GM03348 (cell line): ENCODE results near the gene SPATA3.

Source experiments
- DNase-seq: peaks from one replicate; pipeline ENCODE4 v3.0.0; 2012; ENCODE audit warnings: low spot score

Gene SPATA3

GRCh38 chr2:231050018-231050901, 54.3 kb downstream of the SPATA3 start:
- DNase-seq: no peak

GRCh38 chr2:231051116-231051515, 55.2 kb downstream of the SPATA3 start:
- DNase-seq: no peak

- peak; percentile 94 for DNase-seq
Observed at GRCh38 chr2:231052494-231053451, 56.9 kb downstream of the SPATA3 start.

GRCh38 chr2:231053846-231054245, 57.9 kb downstream of the SPATA3 start:
- no peak for DNase-seq

GRCh38 chr2:231056453-231057416, 60.8 kb downstream of the SPATA3 start, which contains the start of gene PSMD1:
Gene PSMD1, plus strand, starts transcription at chr2:231056867. Its CDS starts 159 bp downstream, at chr2:231057026.
- DNase-seq: peak; percentile 98

GRCh38 chr2:231057590-231057989, 61.7 kb downstream of the SPATA3 start:
- DNase-seq: no peak
